Activated CD4-positive, alpha-beta T cell treated with anti-CD3 and anti-CD28 coated beads, Interleukin-2, amount 50 U/mL, for 16 hours (primary cell): ENCODE results near the gene CYP2F1.
"Not testable (repeated sequence)": the region's sequence is repeated elsewhere in the genome, so short reads cannot be mapped to it uniquely, and the experiment has no call there.

ENCODE experiments used
- DNase-seq: peaks from one replicate; pipeline ENCODE4 v3.0.0-alpha.2; 2020

Gene CYP2F1

DNA sequence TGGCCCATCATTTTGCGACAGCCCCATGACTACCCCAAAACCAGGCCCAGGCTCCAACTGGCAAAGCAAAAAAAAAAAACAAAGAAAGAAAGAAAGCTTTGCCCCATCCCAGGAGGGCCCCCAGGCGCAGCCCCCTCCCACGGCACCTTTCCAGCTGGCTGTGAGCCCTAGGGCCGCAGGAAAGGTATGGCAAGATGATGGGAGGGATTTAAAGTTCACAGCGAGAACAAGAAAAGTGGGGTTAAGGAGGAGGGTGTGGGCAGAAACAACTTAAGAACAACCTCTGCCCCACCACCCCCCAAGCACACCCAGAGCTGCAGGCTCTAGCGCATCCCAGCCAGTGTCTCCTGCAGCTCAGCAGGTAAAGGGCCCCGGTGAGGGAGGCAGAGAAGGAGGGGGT, at the start of gene CYP2F1:
CYP2F1 (plus strand) TSS at position 301 of the 400 bp plus-strand sequence. CDS start 1,757 bp downstream, outside the sequence.
- DNase-seq = no peak

- DNase-seq = peak; percentile 19
Observed at GRCh38 chr19:41064974-41065569, 49.2 kb upstream of the CYP2F1 start.

- DNase-seq = no peak
Observed at GRCh38 chr19:41076286-41076685, 37.9 kb upstream of the CYP2F1 start.

DNA sequence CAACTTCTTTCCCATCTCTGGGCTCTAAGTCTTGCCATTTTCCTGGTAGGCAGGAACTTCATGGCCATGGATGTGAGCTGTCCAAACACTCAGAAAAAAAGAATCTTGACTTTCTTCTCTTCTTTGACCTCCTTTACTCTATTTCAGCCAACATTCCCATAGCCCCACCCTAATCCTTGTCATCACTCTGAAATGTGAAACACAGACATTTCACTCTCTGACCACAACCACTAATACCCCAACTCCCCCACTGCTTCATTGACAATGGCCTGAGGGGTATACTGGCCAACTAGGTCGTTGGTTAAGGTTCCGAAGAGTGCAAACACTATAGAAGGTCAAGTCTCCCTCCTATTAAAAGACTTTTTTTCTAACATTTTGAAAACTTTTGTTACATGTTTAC, 30.7 kb upstream of the CYP2F1 start:
- DNase-seq = no peak

DNA sequence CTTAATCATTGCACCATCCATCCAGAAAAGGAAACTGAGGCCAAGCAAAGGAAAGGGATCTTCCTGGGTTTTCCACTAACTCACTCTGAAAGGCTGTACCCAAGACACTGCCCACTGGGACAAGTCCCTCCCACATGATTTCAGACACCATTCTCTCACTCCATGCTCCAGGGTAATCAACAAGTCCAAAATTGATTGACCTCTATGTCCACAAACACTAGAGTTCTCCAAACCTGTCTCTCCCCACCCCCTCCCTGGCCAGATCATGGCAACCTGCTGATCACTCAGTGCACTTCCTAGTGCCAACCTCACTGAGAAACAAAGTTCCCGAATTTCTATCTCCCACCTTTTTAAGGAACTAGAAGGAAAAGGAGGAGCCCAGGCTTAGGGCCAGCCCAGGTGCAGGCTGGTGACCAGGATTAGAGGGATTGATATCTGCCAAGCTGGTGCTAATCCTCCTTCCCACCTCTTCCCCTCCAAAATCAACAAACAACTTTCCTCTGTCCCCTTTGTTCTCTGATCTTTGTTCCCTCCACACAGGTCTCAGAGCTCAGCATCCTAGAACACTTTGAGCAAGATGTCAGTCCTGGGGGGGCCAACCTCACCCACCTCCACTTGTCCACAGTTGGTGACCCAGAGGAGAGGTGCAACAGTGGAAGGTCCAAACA, 28.4 kb upstream of the CYP2F1 start:
- DNase-seq = no peak

DNA sequence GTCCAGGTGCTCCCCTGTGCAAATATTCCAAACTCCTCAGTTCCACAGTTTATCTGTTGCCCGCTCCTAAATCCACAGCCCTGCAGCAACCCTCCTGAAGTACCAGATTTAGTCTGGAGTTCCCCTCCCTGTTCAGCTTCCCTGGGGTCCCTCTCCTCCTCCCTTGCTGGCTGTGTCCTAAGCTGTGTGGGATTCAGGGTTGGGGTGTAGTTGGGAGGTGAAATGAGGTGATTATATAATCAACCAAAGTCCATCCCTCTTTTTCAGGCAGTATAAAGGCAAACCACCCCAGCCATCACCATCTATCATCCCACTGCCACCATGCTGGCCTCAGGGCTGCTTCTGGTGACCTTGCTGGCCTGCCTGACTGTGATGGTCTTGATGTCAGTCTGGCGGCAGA, 26.1 kb upstream of the CYP2F1 start, which contains the start of gene CYP2A13:
CYP2A13 (plus strand) TSS at position 301 of the 400 bp plus-strand sequence; CDS start at position 322, 21 bp downstream.
- DNase-seq = no peak

- DNase-seq = no peak
Observed at GRCh38 chr19:41089959-41090358, 24.3 kb upstream of the CYP2F1 start.

GRCh38 chr19:41095703-41096102, 18.5 kb upstream of the CYP2F1 start:
- no peak for DNase-seq

DNA sequence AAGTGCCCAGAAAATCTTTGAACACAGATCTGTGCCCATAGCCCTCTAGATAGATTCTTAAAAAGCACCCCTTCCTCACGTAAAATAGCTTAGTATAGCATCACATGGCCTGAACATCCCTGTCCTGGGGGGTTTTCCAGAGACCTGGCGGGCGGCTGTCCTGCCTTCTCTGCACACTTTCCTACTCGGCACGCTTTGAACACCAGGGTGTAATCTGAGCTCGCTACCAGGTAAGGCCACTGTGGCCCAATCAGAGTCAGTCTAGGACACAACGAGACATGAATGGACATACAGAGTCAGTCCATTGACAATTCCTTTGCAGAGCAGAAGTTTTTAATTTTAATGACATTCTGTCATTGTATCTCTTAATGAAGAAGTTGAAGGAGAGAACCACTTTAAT, 17.9 kb upstream of the CYP2F1 start:
- DNase-seq = no peak

- DNase-seq = no peak
Observed at GRCh38 chr19:41097302-41097701, 16.9 kb upstream of the CYP2F1 start.

GRCh38 chr19:41098762-41099161, 15.5 kb upstream of the CYP2F1 start:
- DNase-seq = no peak

GRCh38 chr19:41102210-41102609, 12.0 kb upstream of the CYP2F1 start:
- not testable (repeated sequence) for DNase-seq

- no peak for DNase-seq
Observed at GRCh38 chr19:41106177-41106576, 8.1 kb upstream of the CYP2F1 start.

DNA sequence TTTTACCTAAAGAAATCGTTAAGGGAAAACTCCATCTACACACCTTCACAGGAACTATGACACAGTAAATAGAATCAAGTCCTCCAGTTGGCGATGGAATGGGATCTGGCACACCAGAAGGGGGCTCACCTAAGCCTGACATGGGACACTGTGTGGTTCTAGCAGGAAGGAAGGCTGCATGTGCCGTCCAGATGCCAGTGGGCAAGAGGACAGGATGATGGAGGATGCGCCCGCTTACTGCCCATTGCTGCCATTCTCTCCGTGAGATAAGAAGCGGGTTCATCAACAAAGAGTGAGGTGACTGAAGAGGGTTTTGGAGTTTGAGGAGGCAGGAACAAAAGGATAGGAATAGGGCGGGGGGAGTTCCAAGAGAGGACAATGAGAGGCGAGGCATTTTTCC, 2.9 kb upstream of the CYP2F1 start:
- no peak for DNase-seq

GRCh38 chr19:41111750-41112295, 2.4 kb upstream of the CYP2F1 start:
- DNase-seq = no peak

DNA sequence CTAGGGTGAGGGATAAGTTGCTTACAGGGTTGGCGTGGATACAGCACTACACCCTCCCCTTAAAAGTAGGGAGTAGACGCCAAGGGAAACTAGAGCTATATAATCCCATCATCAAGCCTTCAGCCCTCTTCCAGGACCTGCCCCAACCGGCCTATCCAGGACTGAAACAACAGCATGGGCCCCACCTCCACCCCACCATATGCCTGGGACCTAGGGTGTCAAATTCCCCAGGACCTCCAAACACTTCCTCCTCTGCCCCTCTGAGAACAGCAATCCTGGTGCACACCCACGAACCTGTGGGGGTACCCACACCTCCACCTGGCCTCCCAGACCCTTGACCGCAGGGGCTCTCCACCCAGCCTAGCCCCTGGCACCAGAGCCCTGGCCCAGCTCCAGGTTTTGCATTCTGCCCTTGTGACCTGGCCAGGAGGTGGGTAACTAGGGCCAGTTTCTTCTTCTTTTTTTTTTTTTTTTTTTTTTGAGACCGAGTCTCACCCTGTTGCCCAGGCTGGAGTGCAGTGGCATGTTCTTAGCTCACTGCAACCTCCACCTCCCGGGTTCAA, 1.4 kb upstream of the CYP2F1 start:
- no peak for DNase-seq

DNA sequence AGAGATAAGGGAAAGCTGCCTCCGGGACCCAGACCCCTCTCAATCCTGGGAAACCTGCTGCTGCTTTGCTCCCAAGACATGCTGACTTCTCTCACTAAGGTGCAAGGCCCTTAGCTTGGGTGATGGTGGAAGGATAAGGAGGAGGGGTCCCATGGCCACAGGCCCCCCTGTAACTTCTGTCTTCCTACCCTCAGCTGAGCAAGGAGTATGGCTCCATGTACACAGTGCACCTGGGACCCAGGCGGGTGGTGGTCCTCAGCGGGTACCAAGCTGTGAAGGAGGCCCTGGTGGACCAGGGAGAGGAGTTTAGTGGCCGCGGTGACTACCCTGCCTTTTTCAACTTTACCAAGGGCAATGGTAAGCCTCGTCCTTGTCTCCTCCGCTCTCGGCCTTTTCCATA, 2.0 kb downstream of the CYP2F1 start:
- no peak for DNase-seq

GRCh38 chr19:41120929-41121911, 7.0 kb downstream of the CYP2F1 start:
- DNase-seq = peak; percentile 47

GRCh38 chr19:41122846-41123245, 8.6 kb downstream of the CYP2F1 start:
- DNase-seq = not testable (repeated sequence)

DNA sequence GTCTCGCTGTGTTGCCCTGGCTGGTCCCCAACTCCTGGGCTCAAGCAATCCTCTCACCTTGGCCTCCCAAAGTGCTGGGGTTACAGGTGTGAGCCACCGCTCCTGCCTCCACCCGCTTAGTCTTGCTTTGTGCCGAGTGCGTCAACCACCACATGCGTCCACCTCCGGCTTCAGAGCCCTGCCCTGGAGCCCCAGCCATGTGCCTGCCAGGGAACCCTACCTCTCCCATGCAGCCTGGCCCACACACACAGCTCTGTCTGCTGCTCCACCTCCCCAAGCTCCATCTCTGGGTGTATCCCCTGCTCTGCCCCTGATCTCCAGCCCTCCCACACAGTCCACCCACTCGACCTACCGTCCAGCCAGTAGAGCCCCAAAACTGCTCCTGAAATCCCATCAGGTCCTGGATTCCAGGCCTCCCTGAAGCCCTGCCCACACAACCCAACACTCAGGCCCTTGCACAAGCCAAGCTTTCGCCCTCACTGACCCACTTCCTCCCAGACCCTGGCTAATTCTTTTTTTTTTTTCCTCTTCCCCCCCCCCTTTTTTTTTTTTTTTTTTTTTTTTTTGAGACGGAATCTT, 9.6 kb downstream of the CYP2F1 start:
- DNase-seq = no peak

- peak; percentile 28 for DNase-seq
Observed at GRCh38 chr19:41126765-41127203, 12.6 kb downstream of the CYP2F1 start.

GRCh38 chr19:41127362-41127761, 13.1 kb downstream of the CYP2F1 start:
- DNase-seq = not testable (repeated sequence)
